COR-L47 (cell line): ENCODE data around the gene ESPN.
"Not testable (repeated sequence)": the region's sequence is repeated elsewhere in the genome, so short reads cannot be mapped to it uniquely, and the experiment has no call there.

Experiments used
- DNase-seq: peaks from one replicate; lab custom pipeline; 2025; lab: John Stamatoyannopoulos, UW

ESPN gene

DNA sequence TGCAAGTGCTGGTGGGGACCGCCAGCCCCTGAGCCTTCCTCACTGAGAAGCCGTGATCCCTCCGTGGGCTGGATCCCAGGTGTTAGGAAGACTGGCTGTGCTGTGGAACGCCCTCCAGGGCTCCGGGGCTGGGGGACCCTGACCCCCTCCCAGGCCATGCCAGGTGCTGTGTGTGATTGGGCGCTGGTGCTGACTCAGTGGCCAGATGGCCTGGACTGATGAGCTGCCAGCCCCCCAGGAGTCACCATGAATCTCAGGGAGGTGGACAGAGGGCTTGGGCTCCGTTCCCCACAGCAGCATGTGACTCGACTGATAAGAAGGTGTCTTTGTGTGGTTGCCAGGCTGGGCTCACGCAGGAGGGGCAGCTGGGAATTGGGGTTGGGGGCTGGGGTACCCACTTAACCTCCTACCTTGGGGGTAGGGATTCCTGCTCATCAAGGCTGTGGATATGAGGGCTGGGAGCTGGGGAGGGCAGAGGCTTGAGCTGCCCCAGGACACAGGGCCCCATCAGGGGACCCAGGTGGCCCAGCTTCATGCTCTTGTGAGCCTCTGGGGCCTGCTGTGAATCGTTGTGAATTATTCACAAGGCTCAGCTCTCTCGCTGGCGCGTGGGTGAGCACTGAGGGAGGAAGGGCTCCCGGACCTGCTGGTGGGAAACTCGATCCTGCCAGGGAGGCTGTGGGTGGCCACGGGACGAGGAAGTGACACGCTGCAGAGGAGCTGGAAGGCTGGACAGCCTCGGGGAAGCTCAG lies 5.3 kb downstream of the ESPN start:
- DNase-seq, result not testable (repeated sequence)

DNA sequence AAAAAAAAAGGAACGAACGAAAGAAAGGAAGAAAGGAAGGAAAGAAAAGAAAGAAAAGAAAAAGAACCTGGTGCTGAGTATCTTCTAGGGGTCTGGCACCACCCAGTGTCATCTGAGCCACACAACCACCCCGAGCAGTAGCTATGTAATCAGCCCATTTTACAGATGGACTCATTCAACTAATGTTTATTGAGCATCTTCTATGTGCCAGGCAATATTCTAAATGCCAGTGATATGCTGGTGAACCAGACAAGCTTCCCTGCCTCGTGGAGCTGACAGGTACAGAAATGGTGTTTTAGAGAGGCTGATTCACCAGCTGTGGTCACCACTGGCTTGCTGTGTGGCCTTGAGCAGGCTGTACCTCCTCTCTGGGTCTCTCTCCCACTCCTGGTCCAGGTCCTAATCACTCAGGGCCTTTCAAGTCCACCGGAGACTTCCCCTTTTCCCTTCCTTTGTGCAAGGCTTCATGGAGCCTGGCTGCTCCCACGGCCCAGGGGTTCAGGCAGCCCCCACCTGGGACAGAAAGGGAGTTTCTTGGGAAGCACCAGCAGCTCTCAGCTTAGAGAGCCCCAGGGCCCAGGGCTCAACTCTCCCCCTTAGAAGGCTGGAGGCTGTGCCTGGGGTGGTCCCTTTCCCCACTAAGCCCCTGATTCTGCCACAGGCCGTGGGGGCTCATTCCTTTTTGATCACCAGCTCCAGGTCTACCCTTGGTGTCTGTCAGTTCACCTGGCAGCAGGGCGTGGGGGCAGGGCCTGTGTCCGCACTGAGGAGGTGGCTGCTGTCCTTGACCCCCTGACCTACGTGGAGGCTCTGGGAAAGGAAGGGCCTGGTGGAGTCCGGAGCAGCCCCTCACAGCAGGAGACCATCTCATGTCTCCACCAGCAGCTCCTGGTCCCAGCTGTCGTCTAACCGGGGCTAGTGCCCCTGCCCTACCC lies 7.3 kb downstream of the ESPN start:
- not testable (repeated sequence) for DNase-seq

DNA sequence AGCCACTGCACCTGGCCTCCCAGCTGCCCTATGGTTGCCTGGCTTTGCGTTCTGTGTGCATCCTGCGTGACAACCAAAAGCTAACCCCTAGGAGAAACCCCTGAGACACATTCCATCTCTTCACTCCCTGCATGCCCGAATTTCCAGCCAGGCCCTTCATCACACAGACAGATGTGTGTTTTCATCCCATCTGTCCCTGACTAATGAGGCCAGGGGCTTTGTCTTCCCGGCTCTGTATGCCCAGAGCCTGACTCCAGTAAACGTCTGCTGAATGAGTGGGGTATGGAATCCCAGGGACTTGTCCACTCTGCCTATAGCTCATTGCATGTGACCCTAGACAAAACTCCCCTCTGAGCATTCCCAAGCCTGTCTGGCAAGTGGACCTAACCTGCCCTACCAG lies 9.6 kb downstream of the ESPN start:
- no peak for DNase-seq

DNA sequence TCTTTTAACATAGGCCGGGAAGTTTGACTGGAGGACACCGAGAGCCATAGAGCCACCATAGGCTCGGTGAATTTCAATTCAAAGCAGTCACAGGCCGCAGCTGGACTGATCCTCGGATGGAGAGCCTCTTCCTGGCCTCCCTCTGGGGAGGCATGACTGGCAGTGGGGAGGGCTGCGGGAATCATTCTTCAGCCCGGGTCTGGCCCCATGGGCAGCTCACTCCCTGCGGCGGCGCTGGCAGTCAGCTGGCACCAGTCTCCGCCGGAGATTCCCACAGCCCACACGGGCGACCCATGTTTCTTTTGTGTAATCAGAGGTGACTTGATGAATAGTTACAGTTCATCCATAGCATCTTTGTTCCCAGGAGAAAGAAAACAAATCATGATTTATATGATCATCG lies 10.6 kb downstream of the ESPN start:
- no peak for DNase-seq

DNA sequence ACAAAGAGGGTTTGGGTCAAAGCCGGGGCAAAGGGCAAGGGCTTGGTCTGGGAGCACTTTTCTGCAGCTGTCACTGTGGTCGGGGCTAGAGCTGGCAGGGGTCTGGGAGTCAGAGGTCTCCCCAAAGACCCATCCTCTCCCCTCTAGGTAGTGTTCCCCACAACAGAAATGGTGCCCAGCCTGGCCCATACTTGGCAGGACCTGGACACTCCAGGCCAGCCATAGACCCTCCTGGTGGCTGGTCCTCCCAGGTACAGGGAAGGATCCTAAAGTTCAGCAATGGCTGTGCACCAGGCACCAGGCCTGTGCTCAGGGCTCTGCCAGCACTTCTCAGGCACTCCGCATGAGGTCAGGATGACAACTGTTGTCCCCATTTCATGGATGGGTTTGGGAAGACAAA lies 11.0 kb downstream of the ESPN start:
- no peak for DNase-seq

DNA sequence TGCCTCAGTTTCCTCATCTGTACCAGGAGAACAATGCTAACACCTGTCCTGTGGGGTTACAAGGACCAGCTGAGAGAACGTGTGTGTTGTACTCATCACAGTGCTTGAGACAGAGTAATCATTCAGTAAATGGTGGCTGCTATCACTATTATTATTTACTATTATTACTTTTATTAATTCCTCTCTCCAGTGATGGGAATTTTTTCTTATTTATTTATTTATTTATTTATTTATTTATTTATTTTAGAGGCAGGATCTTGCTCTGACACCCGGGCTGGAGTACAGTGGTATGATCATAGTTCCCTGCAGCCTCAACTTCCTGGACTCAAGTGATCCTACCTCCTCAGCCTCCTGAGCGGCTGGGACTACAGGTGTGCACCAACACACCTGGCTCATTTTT lies 11.7 kb downstream of the ESPN start:
- DNase-seq, result not testable (repeated sequence)

DNA sequence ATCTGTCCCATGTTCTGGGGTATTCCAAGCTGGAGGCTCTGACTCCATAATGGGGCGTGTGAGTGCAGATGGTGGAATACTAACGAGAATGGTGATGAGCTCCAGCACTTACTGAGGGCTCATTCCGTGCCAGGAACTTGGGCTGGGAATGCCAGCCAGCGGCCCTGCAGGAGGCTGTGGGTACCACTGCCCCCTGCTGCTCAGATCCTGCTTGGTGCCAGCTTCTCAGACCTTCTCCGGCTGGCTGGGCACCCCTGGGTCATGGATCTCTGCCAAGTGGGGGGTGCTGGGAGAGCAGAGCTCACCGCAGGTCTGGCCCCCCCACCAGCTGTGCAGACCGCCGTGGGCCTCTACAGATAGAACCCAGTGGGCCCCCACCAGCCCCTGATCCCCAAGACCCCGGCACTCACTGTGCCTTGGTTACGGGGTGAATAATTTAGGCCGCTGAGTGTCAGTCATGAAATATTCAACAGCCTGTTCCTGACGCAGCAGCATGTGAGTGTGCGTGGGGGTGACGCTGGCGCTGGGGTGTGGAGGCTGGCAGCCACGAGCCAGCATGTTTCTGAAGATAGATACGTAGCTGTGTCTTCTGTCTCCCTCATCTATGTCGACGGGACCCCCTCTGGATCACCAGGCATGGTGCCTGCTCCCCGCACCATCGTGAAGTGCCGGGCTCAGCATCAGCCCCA lies 12.6 kb downstream of the ESPN start:
- DNase-seq, result peak; percentile 82

DNA sequence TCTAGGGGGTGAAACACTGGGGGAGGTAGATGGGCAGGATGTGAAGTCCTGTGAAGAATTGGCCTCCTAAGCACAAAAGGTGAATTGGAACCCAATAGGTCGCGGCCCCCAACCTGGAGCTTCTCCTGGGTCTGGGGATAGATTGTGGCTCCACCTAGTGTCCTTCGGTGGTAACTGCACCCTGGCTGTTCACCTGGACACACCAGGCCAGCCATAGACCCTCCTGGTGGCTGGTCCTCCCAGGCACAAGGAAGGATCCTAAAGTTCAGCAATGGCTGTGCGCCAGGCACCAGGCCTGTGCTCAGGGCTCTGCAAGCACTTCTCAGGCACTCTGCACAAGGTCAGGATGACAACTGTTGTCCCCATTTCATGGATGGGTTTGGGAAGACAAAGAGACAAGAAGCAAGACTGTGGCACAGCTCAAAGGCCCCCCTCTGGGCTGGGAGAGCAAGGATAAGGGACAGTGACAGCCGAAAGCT lies 13.5 kb downstream of the ESPN start:
- DNase-seq, result peak; percentile 55

DNA sequence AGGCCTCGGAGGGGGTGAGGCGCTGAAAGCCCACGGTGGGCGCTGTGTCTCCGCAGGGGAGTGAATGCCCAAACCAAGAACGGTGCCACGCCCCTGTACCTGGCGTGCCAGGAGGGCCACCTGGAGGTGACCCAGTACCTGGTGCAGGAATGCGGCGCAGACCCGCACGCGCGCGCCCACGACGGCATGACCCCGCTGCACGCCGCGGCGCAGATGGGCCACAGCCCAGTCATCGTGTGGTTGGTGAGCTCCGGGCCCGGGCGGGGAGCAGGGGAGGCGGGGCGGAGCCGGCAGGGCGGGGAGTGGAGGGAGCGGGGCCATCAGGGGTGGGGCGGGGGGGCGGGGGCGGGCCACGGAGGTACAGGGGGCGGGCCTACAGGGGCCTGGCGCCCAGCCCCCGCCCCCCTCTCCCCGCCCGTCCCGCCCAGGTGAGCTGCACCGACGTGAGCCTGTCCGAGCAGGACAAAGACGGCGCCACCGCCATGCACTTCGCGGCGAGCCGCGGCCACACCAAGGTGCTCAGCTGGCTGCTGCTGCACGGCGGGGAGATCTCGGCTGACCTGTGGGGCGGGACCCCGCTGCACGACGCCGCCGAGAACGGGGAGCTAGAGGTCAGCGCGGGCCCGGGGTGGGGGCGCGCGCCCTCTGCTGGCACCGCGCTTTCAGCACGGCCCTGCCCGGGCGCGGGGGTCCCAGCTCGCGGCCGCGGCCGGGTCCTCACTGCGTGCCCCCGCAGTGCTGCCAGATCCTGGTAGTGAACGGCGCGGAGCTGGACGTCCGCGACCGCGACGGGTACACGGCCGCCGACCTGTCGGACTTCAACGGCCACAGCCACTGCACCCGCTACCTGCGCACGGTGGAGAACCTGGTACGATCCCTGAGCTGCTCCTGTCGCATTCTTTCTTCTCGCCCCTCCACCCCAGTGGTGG lies 15.9 kb downstream of the ESPN start:
- peak; percentile 29 for DNase-seq

DNA sequence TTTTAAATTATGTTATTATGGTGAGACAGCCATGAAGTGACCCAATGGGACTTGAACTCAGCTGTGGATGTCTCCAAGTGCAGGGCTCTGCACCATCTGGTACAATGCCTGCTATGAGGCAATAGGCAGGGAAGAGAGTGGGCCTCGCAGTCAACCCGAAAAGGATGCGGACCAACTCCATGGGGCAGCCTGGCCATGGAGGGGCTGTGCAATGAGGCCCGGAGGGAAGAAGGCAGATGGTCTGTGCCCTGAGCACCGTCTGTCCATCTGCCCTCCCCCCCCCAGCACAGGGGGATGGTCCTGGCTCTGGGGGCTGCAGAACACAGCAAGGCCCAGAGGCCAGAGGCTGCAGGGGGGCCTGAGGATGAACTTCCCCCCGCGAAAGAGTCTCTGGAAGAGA lies 17.0 kb downstream of the ESPN start:
- no peak for DNase-seq

DNA sequence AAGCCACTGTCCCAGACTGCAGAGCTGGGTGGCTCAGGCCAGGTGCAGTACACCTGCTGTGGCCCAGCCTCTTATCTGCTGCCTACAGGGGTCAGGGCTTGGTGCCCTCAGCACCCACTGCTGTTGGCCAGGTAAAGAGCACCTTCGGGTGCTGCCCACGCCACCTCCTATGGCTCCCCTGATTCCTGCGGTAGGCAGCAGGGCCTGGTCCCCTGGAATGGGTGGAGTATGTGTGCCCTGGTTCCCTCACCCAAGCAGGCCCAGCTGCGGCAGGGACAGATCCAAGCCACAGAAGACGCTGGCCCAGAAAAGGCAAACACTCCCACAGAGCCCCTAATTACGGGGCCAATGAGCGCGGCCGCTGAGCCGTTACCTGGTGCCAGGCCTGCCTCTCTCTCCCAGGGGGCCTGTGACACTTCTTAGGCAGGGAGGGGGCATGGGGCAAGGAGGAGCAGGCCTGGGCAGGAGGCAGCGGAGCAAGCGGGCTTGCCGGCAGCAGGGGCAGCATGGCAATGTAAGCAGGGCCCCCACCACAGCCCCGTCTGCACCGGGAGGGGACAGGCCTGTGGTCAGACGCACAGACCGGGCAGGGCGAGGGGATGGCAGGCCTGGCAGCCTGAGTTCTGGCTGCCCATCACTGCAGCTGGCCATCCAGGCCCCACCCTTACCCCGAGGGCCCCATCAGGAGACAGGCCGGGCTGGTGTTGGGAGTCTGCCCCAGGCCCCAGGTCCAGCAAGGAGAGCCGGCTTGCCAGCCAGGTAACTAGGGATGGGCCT lies 19.0 kb downstream of the ESPN start:
- peak; percentile 54 for DNase-seq

DNA sequence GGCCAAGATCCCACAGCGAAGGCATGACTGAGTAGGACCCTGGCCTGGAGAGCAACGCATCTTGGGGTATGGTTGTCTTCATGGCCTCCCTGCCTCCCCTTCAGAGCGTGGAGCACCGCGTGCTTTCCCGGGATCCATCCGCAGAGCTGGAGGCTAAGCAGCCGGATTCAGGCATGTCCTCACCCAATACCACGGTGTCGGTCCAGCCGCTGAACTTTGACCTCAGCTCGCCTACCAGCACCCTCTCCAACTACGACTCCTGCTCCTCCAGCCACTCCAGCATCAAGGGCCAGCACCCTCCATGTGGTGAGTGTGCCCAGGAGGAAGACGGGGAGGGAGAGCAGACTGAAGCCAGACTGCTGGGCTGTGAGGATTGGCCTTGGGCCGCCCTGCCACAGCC lies 19.8 kb downstream of the ESPN start:
- DNase-seq, result no peak

DNA sequence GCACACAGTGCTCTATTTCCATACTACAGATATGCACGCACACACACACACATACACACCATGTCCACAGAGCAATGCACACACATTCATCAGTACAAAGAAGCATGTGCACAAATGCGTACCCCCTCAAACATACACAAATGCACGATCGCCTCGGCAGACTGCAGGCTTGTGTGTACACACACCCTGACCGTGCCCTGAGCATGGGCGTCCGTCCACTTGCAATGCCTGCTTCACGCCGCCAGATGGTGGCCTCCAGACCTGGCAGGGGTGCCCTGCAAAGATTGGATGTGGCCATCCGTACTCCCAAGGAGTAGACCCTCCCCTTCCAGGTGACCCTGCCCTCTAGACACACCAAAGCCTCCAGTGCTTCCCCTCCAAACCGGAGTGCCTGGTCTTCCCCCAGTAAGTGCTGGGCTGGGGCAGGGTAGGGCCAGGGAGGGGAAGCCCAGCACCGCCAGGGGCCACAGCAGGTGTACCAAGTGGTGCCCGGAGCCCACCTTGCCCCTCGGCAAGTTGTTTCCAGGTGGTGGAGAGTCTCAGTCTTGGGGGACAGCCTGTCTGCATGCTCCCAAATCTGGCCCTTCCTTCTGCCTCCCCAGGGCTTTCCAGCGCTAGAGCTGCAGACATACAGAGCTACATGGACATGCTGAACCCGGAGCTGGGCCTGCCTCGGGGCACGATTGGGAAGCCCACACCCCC lies 20.6 kb downstream of the ESPN start:
- no peak for DNase-seq

DNA sequence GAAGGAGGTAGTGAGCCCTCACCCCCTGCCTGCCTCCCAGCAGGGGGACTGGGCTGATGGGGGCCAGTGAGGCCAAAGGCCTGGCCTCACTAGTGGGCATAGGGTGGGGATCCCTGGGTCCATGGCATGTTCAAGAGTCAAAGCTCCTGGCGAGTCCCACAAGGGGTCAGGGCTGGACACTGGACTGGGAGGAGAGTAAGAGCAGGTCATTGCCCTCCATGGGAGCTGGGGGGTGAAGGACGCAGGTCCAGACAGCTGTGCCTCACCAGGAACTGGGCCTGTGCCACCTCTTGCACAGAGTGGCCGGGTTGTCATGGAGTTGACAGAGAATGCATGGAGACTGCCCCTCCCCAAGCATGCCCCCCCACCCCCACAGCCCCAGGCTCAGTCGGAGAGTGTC lies 21.4 kb downstream of the ESPN start:
- DNase-seq, result not testable (repeated sequence)

DNA sequence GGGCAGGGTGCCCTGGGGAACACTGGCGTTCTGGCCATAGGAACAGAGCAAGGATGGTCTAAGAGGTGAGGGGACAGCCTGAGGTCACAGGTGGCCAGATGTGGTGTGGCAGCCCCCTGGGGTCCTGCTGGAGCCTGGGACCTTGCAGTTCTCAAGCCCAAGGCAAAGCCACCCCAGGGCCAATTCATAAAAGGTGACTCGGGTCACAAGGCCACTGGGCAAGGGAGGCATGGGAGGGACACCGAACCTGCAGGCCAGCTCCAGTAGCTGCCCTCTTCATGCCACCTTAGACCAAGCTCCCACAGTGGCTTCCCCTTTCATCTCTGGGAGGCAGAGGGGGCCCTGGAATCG lies 22.1 kb downstream of the ESPN start:
- DNase-seq, result no peak

DNA sequence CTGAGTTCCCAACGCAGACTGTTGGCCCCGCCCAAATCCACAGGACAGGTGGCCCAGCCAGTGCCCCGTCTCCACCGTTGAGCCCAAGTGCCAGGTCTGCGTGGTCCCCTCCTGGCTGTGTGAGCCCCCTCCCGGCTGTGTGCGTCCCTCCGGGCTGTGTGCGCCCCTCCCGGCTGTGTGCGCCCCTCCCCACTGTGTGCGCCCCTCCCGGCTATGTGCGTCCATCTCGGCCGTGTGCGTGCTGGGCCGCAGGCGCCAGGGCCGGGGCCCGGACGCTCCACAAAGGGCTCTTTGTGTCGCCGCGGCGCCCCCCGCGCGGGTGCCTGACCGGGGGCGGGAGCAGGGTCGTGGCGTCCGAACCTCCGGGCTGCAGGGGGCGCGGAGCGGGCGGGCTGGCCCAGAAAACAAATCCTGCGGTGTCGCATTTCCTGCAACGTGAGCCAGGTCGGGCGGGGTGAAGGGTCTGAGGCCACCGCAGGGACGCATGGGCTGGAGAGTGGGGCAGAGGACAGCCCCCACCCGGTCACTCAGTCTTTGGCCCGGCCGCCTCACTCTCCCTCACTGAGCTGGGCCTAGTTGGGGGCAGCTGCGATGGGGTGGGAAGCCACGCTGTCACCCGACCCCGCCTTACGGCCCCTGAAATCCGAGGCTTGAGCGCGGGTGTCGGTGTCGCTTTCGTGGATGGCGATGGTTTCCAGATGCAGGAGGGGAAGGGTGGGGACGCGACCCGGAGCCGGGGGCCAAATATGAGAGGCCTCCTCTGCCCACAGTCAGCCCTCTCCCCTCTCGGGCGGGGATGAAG lies 22.6 kb downstream of the ESPN start:
- no peak for DNase-seq

DNA sequence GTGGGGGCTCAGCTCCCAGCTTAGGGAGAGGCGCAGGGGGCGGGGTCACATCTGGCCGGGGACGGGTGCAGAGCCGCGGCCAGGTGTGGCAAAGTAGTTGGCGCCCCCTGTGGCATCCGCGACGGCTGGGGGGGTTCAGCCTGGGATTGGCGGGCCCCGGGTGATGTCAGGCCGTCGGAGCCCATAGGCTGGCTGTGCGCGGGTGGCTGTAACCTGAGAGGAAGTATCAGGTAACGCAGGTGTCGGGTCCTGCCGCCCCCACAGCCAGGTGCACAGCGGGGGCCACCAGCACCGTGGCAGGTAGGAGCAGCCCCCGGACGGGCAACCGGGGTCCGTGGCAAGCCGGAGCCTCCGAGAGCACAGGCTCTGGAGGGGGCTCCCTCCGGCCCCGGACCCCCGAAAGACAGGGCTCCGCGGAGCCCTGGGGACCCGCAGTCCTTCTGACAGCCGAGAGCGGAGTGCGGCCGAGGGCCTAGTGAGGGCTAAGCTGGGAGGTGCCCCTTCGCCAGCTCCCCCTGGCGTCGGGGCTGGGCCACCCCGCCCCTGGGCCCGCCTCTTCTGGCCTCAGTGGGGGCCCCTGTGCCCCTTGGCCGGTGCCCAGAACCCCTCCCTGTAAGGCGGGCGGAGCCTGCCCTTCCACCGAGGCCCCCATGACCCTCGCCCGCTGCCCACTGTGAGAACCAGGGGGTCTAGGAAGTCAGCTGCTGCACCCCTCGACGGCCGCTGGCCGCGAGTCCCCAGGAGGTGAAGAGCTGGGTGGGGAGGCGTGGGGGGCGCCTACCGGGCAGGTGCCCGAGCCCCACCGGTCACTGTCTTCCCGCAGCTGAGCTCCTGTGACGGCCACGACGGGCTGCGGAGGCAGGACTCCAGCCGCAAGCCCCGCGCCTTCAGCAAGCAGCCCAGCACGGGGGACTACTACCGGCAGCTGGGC lies 23.5 kb downstream of the ESPN start:
- peak; percentile 93 for DNase-seq
